ENCODE measurements around the gene DNAJC4. TPM values are rescaled to one million over a fixed set of nuclear protein-coding genes. Genes with fewer than 3 reads are reported as not detected.

Gene DNAJC4
- total RNA-seq, 1 donor from 2014 or later = 26.9 TPM

- intact Hi-C loops (cut with micrococcal nuclease) = loop anchor here (1.0 kb wide), 5 partner anchors 19 to 98 kb away; partner anchors contain the start of genes DNAJC4, ESRRA, FKBP2 and NUDT22
Measured at GRCh38 chr11:64207256-64208085, 22.9 kb upstream of the DNAJC4 start.

- intact Hi-C loops (cut with micrococcal nuclease) = no loop called here
Measured at GRCh38 chr11:64208086-64208795, 22.1 kb upstream of the DNAJC4 start.

GRCh38 chr11:64208796-64209562 is 21.4 kb upstream of the DNAJC4 start:
- intact Hi-C loops (cut with micrococcal nuclease) = no loop called here

GRCh38 chr11:64209563-64209843 is 20.8 kb upstream of the DNAJC4 start:
- intact Hi-C loops (cut with micrococcal nuclease) = no loop called here

GRCh38 chr11:64210301-64211020 is 19.9 kb upstream of the DNAJC4 start:
- intact Hi-C loops (cut with micrococcal nuclease) = no loop called here

- intact Hi-C loops (cut with micrococcal nuclease) = no loop called here
Measured at GRCh38 chr11:64211181-64211872, 19.0 kb upstream of the DNAJC4 start.

- intact Hi-C loops (cut with micrococcal nuclease) = no loop called here
Measured at GRCh38 chr11:64216879-64217278, 13.5 kb upstream of the DNAJC4 start.

- intact Hi-C loops (cut with micrococcal nuclease) = no loop called here
Measured at GRCh38 chr11:64218628-64219353, 11.6 kb upstream of the DNAJC4 start.

GRCh38 chr11:64219354-64219684 is 11.0 kb upstream of the DNAJC4 start:
- intact Hi-C loops (cut with micrococcal nuclease) = no loop called here

- intact Hi-C loops (cut with micrococcal nuclease) = no loop called here
Measured at GRCh38 chr11:64219755-64220154, 10.6 kb upstream of the DNAJC4 start.

GRCh38 chr11:64220271-64220670 is 10.1 kb upstream of the DNAJC4 start:
- intact Hi-C loops (cut with micrococcal nuclease) = no loop called here

- intact Hi-C loops (cut with micrococcal nuclease) = no loop called here
Measured at GRCh38 chr11:64220798-64221197, 9.6 kb upstream of the DNAJC4 start.

GRCh38 chr11:64222651-64223000 is 7.7 kb upstream of the DNAJC4 start:
- intact Hi-C loops (cut with micrococcal nuclease) = no loop called here

- intact Hi-C loops (cut with micrococcal nuclease) = no loop called here
Measured at GRCh38 chr11:64223001-64223651, 7.2 kb upstream of the DNAJC4 start.

- intact Hi-C loops (cut with micrococcal nuclease) = no loop called here
Measured at GRCh38 chr11:64224151-64224890, 6.0 kb upstream of the DNAJC4 start.

GRCh38 chr11:64224891-64225607 is 5.3 kb upstream of the DNAJC4 start:
- intact Hi-C loops (cut with micrococcal nuclease) = no loop called here

- intact Hi-C loops (cut with micrococcal nuclease) = loop anchor here (1.0 kb wide), 4 partner anchors 14 to 44 kb away; no protein-coding TSS in a partner anchor
Measured at GRCh38 chr11:64225608-64226506, 4.5 kb upstream of the DNAJC4 start, which contains the start of the genes NUDT22 and TRPT1. NUDT22 (plus strand) TSS chr11:64226274; CDS start chr11:64226653, 379 bp downstream. TRPT1 (minus strand) TSS chr11:64226186; CDS start chr11:64225860, 326 bp downstream.
